HepG2 (cell line): ENCODE data around the gene NR2F1-AS1.

Experiments
- EHMT2 ChIP-seq: fragments of 200-600 bp; sonication (generic); IDR thresholded peaks from 2 replicates; pipeline ENCODE4 v1.7.0; 2017; ENCODE audit warnings: antibody characterized with exemption, low read depth, low read length, borderline replicate concordance
- FOXP1 ChIP-seq, 2 experiments: fragments of 450-650 bp in 1 of 2; IDR thresholded peaks; 2 replicates each; pipeline ENCODE4 v1.6.1; 2017 to 2018; ENCODE audit warnings: antibody characterized with exemption in 1 of 2
- GABPB1 ChIP-seq: IDR thresholded peaks from 2 replicates; pipeline ENCODE4 v1.6.1; 2016; ENCODE audit warnings: mild to moderate bottlenecking, missing genetic modification reagents, moderate library complexity, missing compliant biosample characterization
- GPN1 ChIP-seq: sonication (generic); formaldehyde crosslinking; IDR thresholded peaks from 2 replicates; pipeline ENCODE4 v1.5.1; 2020; ENCODE audit warnings: missing genetic modification reagents, borderline replicate concordance
- MEIS1 ChIP-seq: sonication (generic); formaldehyde crosslinking; IDR thresholded peaks from 2 replicates; pipeline ENCODE4 v1.9.0; 2021; ENCODE audit warnings: mild to moderate bottlenecking, missing genetic modification reagents, moderate library complexity, borderline replicate concordance
- POLR2AphosphoS2 ChIP-seq: IDR thresholded peaks from 2 replicates; pipeline ENCODE4 v1.6.1; 2011; ENCODE audit warnings: low read depth, low read length, improper control_type of control experiment
- RFX1 ChIP-seq: fragments of 450-650 bp; IDR thresholded peaks from 2 replicates; pipeline ENCODE4 v1.6.1; 2017
- SMAD3 ChIP-seq: sonication (generic); formaldehyde crosslinking; IDR thresholded peaks from 2 replicates; pipeline ENCODE4 v1.4.0; 2020; ENCODE audit warnings: missing genetic modification reagents
- SMC3 ChIP-seq: IDR thresholded peaks from 2 replicates; pipeline ENCODE4 v1.6.1; 2011; ENCODE audit warnings: low read length, improper control_type of control experiment
- TCF7L2 ChIP-seq: IDR thresholded peaks from 2 replicates; pipeline ENCODE4 v1.6.1; 2011; ENCODE audit warnings: mild to moderate bottlenecking, low read depth, low read length, moderate library complexity
- ZBTB3 ChIP-seq: sonication (generic); formaldehyde crosslinking; IDR thresholded peaks from 2 replicates; pipeline ENCODE4 v1.4.0; 2020; ENCODE audit warnings: low read depth, mild to moderate bottlenecking, moderate library complexity, missing genetic modification reagents, borderline replicate concordance
- TF ChIP-seq, protein P1 (sequence below): sonication (generic); formaldehyde crosslinking; IDR thresholded peaks from 2 replicates; pipeline ENCODE4 v1.5.1; 2020; ENCODE audit warnings: mild to moderate bottlenecking, missing genetic modification reagents, moderate library complexity

DNA sequence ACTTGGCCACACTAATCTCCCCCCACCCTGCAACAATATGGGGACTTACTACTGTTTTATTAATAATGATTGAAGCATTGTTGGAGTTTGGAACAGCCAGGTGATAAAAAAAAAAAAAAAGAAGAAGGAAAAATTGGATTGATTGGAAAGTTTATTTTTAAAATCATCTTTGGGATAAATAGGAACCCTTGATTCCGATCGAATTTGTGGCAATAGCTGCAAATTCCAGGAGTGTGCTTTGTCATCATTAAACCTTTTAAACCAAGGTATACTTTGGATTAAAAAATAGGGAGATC lies 1.1 kb upstream of the NR2F1-AS1 start:
- TF ChIP-seq GPN1 (CRISPR knock-in tag) (no peak), EHMT2 (no peak), RFX1 (no peak), FOXP1 (IDR thresholded peaks at IDR 0.05) (no peak), FOXP1 (CRISPR knock-in tag; IDR thresholded peaks at IDR 0.05) (no peak), POLR2AphosphoS2 (no peak), TCF7L2 (no peak), MEIS1 (CRISPR knock-in tag) (no peak), SMAD3 (CRISPR knock-in tag) (no peak), GABPB1 (CRISPR knock-in tag) (no peak), SMC3 (no peak), ZBTB3 (no peak)
- TF ChIP-seq, protein P1, sequence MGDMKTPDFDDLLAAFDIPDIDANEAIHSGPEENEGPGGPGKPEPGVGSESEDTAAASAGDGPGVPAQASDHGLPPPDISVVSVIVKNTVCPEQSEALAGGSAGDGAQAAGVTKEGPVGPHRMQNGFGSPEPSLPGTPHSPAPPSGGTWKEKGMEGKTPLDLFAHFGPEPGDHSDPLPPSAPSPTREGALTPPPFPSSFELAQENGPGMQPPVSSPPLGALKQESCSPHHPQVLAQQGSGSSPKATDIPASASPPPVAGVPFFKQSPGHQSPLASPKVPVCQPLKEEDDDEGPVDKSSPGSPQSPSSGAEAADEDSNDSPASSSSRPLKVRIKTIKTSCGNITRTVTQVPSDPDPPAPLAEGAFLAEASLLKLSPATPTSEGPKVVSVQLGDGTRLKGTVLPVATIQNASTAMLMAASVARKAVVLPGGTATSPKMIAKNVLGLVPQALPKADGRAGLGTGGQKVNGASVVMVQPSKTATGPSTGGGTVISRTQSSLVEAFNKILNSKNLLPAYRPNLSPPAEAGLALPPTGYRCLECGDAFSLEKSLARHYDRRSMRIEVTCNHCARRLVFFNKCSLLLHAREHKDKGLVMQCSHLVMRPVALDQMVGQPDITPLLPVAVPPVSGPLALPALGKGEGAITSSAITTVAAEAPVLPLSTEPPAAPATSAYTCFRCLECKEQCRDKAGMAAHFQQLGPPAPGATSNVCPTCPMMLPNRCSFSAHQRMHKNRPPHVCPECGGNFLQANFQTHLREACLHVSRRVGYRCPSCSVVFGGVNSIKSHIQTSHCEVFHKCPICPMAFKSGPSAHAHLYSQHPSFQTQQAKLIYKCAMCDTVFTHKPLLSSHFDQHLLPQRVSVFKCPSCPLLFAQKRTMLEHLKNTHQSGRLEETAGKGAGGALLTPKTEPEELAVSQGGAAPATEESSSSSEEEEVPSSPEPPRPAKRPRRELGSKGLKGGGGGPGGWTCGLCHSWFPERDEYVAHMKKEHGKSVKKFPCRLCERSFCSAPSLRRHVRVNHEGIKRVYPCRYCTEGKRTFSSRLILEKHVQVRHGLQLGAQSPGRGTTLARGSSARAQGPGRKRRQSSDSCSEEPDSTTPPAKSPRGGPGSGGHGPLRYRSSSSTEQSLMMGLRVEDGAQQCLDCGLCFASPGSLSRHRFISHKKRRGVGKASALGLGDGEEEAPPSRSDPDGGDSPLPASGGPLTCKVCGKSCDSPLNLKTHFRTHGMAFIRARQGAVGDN (CRISPR knock-in tag): no peak
